CD4-positive, alpha-beta T cell treated with Interleukin-15 for 1 hour (primary cell): ENCODE measurements around the gene ARHGEF33.
A peak's percentile ranks its signal among the peaks of the same experiment; 100 is the strongest.

Experiments
- DNase-seq: peaks from one replicate; pipeline ENCODE4 v3.0.0-alpha.2; 2020

Gene ARHGEF33

DNA sequence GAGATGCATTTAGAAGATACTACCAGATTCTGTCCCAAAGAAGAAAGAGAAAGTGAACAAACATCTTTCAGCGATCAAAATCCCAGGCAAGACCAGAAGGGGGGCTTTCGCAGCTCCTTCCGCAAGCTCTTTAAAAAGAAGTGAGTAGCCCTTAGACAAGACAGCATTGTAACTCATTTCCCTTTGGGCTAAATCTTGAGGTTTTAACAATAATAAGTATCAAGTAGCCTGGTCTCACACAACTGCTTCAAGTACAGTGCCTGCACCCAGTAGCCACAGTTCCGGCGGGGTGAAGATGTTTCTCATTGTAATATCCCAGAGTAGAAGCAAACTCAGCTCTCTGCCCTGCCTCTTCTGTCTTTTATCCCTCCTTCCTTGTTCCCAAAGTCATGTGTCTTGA, 76.3 kb downstream of the ARHGEF33 start:
- no peak for DNase-seq

DNA sequence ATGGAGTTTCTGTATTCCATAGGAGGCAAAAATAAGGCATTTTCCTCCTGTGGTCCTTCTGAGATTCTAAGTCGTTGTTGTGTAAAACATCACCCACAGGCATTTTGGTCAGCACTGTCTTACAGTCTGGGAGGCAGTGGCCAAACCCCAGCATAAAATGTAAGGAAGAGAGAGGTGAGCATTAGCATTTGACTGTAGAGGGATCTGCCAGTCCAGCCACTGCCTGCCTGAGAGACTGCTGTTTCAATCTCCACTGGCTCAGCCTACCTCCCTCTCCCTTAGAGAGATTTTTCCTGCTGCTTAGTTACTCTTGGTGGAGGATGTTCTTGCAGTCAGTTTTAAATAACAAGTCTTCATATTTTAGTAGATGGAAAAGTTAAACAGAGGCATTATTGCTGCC, 77.0 kb downstream of the ARHGEF33 start:
- DNase-seq: no peak

DNA sequence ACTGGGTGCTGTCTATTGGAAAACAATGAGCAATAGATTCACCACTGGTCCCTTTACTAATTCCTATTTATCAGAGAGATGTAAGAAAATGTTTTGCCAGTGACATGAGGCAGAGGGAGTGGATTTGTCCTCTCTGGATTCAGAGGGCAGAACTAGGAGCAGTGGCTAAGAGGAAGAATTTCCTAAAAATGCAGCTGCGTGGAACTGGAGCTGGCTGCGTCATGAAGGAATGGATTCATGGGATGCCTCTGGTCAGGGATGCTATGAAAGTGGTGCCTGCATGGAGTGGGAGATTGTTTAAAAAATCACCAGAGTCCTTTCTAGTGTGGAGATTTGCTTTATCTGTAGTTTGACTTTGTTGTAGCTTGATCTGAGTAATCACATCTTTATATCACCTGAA, 78.3 kb downstream of the ARHGEF33 start:
- DNase-seq: no peak

DNA sequence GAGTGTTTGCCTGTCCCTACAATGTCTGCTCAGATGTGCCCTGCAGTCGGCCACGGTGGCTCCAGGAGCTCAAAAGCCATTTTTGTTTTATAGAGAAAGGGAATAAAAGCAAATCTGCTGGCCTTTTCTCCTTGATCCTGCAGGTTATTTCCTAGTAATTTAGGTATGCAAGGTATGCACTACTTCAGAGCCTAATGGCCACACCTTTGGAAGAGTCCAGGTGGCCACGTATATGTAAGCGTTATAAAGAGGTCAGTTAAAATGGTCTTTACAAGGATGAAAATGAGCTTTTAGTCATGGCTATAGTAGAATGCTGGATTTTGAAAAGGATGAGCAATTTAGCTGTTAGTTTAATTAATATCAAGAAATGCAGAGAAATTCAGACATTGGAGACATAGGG, 81.7 kb downstream of the ARHGEF33 start:
- DNase-seq: no peak

DNA sequence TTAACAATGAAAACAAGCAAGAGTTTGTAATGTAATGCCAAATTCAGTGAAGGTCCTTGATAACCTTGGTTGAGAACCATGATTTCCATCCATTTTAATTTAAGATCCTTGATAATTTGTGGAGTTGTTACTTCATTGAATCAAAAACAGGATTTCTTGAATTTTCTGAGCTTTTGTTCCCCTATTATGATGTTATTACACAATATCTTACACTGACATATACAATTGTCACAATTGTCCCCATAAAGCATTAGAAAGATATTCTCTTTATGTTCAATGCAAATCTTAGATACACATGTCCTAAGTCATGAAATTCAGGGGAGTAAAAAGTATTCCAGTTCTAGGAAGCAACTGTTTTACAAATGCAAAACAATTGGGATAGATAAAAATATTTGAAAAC, 83.6 kb downstream of the ARHGEF33 start:
- no peak for DNase-seq

DNA sequence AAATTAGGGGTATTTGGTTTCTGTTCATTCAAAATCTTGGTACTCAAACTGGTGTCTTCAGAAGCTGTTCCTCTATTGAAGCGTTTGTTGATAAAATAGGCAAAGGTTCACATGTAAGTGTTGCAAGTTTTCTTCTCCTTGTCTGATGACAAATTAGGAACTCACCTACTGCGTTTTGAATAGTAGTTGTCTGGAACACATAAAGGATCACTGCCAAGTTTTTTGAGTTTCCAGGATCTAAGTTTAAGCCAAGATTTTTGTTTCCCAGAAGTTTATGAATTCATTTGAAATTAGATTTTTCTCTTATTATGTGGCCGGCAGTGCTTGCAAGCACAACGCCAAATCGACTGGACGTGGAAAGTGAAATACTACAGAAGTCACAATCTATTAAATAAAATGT, 85.4 kb downstream of the ARHGEF33 start:
- no peak for DNase-seq

DNA sequence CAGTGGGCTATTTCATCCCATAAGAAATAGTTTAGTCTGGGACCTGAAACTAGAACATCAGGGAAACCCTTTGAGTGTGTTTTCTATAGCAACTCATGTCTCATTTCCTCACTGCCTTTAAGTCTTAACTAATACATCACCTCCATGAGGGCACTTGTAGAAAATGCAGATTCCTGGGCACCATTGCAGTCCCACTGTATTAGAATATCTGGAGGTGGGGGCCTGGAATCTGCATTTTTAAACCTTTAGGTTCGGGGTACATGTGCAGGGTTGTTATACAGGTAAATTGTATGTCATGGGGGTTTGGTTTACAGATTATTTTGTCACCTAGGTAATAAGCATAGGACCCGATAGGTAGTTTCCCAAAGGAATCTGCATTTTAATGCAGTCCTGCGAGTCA, 87.4 kb downstream of the ARHGEF33 start:
- DNase-seq: no peak

DNA sequence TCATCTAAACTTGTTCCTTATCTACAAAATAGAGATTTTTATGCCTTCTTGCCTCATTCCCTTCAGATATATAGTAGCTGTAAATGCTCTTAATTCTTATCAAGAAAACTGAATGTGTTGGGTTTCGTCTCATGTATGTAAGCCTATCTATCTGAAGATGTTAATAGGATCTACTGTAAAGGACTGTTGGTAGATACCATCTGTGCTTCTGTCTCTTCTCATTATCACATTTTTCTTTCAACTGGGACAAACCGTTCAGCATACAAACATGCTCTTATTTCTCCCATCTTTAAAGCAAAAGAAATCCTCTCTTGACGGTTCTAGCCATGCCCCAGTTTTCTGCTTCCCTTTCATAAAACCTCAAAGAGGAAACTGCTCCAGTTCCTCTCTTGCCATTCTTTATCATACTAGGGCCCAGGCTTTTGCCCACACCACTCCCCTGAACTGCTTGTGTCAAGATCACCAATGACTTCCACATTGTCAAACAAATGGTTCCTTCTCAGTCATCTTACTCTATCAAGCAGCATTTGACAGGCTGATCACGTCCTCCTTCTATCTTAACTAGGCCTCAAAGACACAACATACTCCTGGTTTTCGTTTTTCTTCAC, 88.7 kb downstream of the ARHGEF33 start:
- DNase-seq: peak; percentile 17

DNA sequence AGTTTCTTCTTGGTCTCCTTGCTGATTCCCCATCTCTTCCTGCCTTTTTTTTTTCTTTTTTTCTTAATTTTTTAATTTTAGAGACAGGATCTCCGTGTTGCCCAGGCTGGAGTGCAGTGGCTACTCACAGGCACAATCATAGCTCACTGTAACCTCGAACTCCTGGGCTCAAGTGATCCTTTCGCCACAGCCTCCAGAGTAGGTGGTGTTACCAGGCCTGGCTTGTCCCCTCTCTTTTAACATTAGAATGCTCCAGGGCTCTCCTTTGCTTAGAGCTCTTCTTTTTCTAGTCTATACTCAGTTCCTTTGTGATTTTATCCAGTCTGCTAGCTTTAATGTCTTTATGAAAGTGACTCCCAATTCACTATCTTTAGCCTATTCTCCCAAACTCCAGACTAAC, 89.2 kb downstream of the ARHGEF33 start:
- no peak for DNase-seq

DNA sequence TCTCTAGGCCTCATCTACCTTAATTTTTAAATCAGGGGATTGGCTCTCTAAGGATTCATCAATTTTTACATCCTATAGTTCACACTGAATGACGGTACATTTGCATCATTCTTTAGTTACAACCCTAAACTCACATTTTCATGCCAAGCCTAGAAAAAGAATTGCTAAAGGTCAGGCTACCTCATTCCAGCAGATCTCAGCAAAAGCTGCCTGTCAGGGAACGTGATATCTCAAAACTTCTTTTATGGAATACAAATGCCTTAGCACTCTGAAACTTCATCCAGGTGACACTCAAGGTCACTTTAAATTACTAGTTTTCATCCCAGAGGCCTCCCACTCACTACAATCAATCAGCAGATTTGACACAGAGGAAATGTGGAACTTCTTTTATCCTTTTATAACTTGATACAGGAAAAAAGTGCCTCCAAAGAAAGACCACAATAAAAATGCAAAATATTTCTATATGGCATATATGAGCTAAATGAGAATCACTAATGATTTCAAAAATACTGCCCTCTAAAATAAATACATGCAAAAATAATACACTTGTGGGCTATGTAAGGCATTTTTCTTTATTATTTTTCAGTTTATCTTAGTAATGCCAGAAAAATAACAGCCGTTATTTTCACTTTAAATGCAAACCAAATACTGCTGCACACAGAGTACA, 91.5 kb downstream of the ARHGEF33 start:
- DNase-seq: no peak

DNA sequence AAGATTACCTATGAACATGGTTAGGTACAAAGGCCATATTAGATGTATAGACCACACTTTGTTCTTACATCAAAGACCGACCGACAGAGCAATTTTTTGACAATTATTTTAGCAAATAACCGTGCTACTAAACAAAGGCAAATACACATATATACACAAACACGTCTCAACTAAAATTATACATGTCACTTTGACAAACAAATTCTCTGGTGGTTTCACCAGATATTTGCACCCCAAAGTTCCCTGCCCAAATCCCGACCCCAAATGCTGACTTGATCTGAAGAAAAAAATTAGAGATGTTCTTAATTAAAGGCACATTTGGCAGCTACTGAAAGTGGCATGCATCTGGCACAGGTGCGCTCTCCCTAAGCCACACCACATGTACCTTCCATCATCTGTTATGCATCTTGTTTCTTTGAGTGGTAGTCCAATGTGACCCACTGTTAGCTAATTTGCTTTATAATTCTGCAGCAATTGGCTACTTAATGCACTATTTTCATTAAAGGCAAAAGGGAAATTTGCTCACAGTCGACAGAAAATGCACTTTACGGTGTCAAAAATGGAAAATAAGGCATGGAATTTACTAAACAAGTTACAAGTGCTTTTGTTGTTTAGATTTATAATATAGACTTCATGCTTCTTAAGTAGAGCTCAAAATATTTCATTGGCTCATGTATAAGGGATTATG, 92.1 kb downstream of the ARHGEF33 start:
- no peak for DNase-seq

DNA sequence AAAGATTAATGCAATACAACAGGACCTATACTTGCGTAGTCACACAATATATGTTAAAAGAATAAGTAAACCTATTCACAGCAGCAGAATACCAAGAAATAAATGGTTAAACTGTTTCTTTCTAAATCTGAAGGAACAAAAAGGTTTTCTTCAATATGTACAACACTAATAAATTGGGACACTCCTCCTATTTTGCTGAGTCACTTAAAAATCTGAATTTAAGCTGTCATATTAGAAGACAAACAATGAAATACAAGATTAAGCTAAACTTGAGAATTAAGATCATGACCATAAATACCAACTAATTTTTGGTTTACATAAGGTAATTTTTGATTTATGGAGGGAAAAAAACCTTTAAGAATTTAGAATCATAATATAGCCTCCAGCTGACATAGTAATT, 92.8 kb downstream of the ARHGEF33 start:
- no peak for DNase-seq

DNA sequence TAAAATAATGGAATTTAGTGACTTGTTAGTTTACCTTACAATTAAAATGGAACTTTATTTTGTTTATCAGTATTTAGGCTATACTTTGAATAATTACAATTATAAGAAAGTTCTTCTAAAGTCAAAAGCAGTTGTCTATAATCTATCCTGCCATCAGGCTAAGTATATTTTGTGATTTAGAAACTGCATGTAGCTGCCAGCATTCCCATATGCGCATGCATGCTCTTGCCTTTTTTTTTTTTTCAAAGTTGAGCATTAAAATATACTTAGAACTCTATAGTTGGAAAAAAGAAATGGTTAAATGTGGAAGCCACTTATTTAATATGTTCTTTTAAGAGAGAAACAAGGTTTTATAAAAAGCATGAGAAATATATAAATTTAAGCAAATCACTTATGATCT, 99.0 kb downstream of the ARHGEF33 start:
- DNase-seq: no peak

DNA sequence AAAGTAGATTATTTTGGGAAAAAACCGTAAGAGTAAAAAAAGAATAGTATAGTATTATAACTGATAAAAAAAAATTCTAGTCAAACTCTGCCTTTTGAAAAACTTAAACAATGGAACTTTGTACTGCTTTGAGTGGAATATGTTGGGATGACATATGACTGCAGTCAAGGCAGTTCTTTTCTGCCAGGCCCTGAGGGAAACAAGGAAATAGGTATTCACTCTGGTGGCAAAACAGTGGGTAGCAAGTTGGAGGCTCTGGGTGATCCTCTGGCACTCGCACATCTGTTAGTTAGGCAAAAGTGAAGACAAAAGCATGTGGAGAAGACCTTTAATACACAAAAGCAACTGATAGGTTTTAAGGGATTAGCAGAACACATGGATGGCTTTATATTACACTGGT, 102.2 kb downstream of the ARHGEF33 start:
- no peak for DNase-seq

DNA sequence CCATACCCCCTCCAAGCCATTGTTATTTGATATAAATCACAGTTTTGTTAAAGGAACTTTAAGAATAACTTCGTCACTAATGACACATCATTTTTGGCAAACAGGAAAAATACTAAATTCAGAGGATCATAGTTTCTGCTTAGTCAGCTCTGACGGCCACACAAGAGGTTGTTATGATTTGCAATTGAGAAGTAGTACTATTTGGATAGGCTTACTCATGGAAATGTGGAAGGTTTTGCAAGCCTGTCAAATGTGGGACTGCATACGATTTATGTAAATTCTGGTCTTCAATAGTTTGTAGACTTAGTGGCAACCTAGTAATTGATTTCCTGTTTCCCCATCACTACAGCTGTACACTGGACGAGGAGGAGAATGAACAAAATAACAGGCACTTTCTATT, 108.1 kb downstream of the ARHGEF33 start:
- DNase-seq: no peak

DNA sequence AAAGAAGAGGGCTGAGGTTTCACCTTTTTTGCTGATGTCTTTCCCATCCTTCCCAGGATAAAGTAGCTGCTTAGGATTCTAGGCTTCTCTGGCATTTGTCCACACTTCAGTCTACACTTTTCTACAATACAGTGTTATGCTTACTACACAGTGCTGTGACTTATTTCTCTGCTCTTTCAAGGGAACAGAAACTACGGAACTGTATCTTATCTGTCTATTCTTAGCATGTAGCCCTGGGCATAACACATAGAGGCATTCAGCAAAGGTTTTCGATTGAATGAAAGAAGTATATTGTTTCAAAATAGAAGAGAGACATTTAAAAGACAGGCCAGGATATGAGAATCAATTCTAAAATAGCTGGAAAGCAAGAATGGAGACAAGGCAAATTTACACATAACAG, 110.9 kb downstream of the ARHGEF33 start:
- DNase-seq: no peak

DNA sequence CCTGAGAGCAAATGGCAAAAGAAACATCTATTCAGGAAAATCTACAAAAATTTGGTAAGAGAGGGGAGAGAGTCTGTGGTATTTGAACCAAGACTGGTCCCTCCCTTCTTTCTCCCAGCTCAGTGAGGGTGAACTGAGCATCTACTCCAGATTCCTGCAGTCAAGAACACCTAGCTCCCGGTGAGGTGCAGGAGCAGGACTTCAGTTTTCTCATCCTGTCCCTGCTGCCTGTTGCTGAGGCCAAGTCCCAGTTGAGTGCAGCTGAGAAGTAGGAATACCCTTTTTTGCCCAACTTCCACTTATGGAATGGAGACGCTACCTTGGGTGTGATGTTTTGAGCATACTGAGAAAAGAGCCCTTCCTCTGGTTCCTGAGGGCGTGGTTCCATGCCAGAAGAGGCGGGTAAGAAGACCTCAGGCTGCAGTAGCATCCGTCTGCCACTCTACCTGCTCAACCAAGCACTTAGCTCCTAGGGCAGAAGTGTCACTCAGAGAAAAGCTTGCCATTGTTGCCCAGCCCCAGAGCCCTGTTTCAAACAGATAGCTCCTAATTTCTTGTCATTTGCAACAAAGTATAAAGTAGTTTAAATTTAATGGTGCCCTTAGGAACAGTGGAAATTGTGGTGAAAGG, 118.3 kb downstream of the ARHGEF33 start:
- no peak for DNase-seq

DNA sequence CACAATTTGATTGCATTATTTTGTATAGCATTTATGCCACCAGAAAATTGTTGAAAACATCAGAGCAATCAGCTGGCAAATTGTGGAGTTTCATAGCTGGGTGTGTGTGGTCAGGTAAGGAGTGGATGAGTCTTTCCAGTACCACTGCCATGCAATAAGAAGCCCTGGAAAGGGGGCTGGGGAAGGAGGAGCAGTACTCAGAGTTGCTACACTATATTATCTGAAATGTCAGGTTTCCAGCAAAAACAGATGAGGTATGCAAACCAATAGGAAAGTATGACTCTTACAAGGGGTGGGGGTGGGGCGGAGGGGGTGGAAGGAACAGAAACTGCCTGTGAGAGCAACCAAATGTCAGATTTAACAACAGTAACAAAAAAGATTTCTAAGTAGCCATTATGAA, 119.0 kb downstream of the ARHGEF33 start:
- DNase-seq: no peak

DNA sequence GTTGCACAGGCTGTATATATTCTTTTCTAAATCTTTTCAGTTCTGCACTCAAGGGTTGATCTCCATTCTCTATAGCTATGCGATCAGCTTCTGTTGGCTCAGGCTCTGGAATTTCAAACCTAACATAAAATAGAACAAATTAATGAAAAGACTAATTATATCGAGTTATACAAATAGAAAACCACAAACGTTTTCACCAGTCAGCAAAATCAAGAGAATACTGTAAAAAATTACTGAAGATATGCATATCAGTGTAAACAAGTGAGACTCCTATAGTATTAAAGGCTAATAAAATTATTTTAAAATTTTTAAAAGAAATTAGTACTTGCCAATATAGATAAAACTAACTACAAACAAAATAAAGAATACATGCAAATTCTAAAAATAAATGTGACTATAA, 124.2 kb downstream of the ARHGEF33 start:
- no peak for DNase-seq

DNA sequence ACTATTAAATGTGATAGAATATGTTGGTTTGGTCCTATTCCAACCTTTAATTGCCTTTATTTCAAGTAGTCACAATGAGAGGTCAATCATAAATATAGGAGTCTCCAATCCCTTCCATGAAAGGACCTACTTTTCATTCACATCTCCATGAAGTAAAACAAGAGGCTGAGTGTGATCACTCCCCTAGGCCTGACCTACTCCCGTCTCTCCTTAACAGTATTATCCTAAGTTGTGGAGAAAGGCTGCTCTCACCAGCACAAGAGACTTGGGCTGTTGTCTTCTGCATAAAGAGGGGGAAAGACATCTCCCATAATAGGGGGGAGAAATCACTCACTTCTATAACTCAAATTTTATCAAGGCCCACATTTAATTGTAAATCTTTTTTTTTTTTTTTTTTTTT, 125.7 kb downstream of the ARHGEF33 start:
- DNase-seq: no peak

DNA sequence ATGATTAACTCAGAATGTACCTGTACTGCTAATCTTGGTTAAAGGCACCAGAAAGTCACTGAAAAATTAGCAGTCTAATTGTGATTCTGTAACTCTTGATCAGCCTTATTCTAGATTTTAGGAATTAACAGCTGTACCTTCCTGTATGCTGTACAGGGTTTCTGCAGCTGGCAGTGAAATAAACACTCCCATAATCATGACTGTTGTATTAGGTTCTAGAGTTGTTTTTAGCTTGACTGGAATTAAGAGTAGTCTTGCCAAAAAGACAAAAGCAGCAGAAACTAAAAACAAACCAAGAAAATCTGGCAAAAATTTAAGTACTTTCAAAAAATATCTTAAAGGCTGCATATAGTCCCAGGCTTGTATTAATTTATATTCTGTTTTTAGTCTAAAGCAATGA, 127.7 kb downstream of the ARHGEF33 start:
- no peak for DNase-seq

DNA sequence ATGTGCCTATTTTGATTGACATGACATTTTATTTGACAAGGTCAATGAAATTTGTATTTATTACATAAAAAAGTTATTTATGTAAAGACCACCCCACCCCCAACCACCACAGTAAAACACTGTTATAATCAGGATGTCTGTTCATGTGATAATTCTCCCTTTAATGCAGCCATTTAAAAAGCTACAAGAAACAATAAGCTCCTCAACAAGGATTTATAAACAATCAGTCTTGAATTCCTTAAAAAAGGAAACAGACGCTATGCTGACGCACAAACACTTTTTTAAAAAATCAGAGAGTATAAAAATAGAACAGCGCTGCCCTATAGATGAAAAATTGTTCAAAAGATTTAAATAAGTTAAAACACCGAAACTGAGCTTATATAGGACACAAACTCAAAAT, 129.0 kb downstream of the ARHGEF33 start:
- DNase-seq: no peak

DNA sequence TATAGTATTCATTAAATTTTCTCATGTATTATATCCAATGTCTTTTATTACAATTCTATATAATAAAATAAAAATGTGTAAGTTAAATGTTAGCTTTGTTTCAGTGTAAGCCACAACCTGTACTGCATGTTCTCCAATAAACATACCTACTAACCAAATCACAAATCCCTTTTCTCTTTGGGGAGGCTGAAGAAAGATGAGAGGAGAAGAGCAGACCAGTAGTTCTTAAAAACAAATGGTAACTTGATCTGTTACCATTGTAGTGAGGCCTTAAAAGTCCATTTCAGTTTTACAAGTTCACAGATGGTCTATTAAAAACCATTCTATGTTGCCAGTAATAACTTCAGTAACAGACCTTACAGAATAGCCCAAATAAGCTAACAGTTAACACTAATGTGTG, 130.7 kb downstream of the ARHGEF33 start:
- DNase-seq: no peak

DNA sequence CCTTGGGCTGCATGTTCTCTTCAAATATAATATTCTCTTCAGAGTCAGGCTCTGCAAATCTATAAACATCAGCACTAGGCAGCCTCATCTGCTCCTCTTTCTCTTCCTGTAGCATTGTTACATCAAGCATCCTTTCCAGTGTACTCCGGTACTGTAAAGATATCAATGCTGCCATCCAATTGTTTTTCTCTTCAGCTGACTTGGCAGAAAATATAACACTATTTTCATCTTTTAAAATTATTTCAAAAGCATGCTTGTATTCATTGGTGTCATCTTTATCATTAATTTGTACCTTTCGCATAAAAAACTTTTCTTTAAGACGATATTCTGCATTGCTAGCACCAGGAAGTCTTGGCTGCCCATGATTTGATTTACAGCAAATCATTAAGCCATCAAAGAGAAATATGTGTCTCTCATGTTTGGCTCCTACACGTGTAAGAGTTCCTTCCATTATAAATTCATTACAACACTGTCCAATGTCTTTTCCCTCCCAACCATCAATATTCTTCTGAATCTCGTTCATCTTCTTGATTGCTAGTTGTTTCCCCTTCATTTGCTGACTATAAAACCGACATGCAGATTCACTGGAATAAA, 133.1 kb downstream of the ARHGEF33 start:
- DNase-seq: no peak
